Measurements from ENCODE around the gene MAP3K9. TPM values are rescaled to one million over a fixed set of nuclear protein-coding genes. Genes with fewer than 3 reads are reported as not detected.

The MAP3K9 gene
- total and polyA plus RNA-seq, 2 of the 8 experiments (the other 6 are each of a cell fraction or from before 2014, with no cell fraction given), result 9.8 to 24.7 TPM

DNA sequence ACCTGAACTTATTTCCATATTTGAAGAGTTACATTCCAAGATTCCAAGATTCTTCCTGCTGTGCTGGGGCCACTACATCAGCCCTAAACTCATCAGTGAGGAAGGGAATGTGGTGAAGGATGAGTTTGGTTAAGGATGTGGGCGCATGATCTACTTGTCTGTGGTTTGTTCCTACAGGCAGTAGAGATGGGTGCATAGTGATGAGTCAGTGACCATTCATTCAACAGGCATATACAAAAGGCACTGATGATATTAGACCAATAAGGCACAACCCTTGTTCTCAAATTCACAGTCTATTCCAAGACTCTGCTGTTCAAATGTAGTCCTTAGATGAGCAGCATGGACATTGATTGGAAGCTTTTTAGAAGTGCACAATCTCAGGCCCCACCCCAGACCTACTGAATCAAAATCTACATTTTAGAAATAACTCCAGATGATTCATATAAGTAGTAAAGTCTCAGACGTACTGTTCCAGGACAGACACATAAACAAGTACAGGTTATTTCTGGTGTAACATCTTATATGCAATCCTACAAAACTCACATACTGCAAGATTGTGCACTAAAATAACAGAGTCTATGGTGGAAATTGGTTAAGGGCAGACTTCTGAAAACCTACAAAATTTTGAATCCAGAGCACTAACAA lies 47.7 kb upstream of the MAP3K9 start:
- Histone ChIP-seq H3K9me3 (ENCODE audit: insufficient read depth in 2 of 2, low read depth in 1 of 2, low read length in 1 of 2) (no peaks in the 10 kb centered on the region), H3K79me2 (ENCODE audit: control insufficient read depth in 1 of 2, insufficient read depth in 2 of 2, low read length in 2 of 2) (no peaks in the 10 kb centered on the region), H4K8ac (ENCODE audit: extremely low read depth, insufficient read depth, low read length) (no peak overlapping the region), H2BK120ac (replicated peaks; ENCODE audit: low read depth, low read length) (no peak overlapping the region), H3K23ac (ENCODE audit: insufficient read length) (no peak overlapping the region), H3K14ac (ENCODE audit: insufficient read length) (no peak overlapping the region), H3K56ac (replicated peaks; ENCODE audit: insufficient read length, low read depth, low read length) (no peak overlapping the region), H4K20me1 (replicated peaks in 1 of 2; ENCODE audit: control insufficient read depth in 1 of 2, insufficient read depth in 2 of 2, low read length in 2 of 2) (no peaks in the 10 kb centered on the region), H2AK5ac (ENCODE audit: low read depth, low read length) (no peak overlapping the region), H3K4ac (replicated peaks; ENCODE audit: insufficient read length, low read depth, low read length) (no peak overlapping the region), H3K36me3 (ENCODE audit: control insufficient read depth in 2 of 4, insufficient read depth in 4 of 4, low read length in 3 of 4) (no peaks in the 10 kb centered on the region), H2BK5ac (ENCODE audit: low read depth, low read length) (no peak overlapping the region), H2BK20ac (ENCODE audit: low read length) (no peak overlapping the region), H3K27ac (ENCODE audit: low read depth, low read length) (no peak overlapping the region), H4K91ac (replicated peaks; ENCODE audit: insufficient read length, low read length) (no peak overlapping the region), H3K4me2 (ENCODE audit: insufficient read depth in 1 of 2, low read depth in 2 of 2, low read length in 2 of 2) (no peak overlapping the region), H3K23me2 (ENCODE audit: low read depth, low read length) (no peaks in the 10 kb centered on the region), H2BK12ac (ENCODE audit: low read depth, low read length) (no peak overlapping the region), H3K4me3 (ENCODE audit: extremely low read depth in 1 of 4, insufficient read depth in 2 of 4, low read depth in 3 of 4, low read length in 4 of 4) (no peak overlapping the region), H3K79me1 (ENCODE audit: low read depth, low read length) (no peaks in the 10 kb centered on the region), H2BK15ac (ENCODE audit: low read length) (no peak overlapping the region), H3K9ac (replicated peaks in 1 of 4; ENCODE audit: extremely low read depth in 1 of 4, low read depth in 3 of 4, low read length in 3 of 4) (no peak overlapping the region), H4K5ac (ENCODE audit: insufficient read length, low read depth, low read length) (no peak overlapping the region), H3K18ac (ENCODE audit: extremely low read depth, low read length) (no peak overlapping the region), H2AFZ (ENCODE audit: low read length) (no peak overlapping the region), H3K27me3 (replicated peaks in 1 of 4; ENCODE audit: control insufficient read depth in 3 of 4, extremely low read depth in 1 of 4, insufficient read depth in 3 of 4, low read length in 3 of 4) (no peaks in the 10 kb centered on the region), H3K4me1 (replicated peaks in 1 of 4; ENCODE audit: control insufficient read depth in 3 of 4, insufficient read depth in 4 of 4, low read length in 3 of 4) (no peaks in the 10 kb centered on the region)
- 84% methylated on average over 2 of the region's 2 CpGs; no CpG with 5 or more reads in 1 of the 2 experiments for WGBS, 2 experiments (ENCODE audit: extremely low coverage in 1 of 2, insufficient coverage in 1 of 2, insufficient read length in 1 of 2, insufficient replicate concordance in 2 of 2, low coverage in 1 of 2, low lambda C conversion rate in 2 of 2, missing lambda C conversion rate in 1 of 2)
- POLR2A ChIA-PET (ENCODE audit: partially characterized antibody), result no interaction called here
- TF ChIP-seq TAF7 (optimal IDR thresholded peaks at IDR 0.05; ENCODE audit: borderline replicate concordance, low read depth, low read length) (no peak), CBX5 (IDR thresholded peaks at IDR 0.05; ENCODE audit: low read depth, low read length) (no peak), GABPA (IDR thresholded peaks at IDR 0.05; ENCODE audit: borderline replicate concordance, insufficient read depth, low read length) (no peak), SUZ12 (IDR thresholded peaks at IDR 0.05; ENCODE audit: low read length) (no peak), BRCA1 (IDR thresholded peaks at IDR 0.05; ENCODE audit: low read depth, low read length) (no peak), CHD1 (IDR thresholded peaks at IDR 0.05; ENCODE audit: low read depth, low read length) (no peak), NRF1 (IDR thresholded peaks at IDR 0.05; ENCODE audit: low read depth, low read length) (no peak), CBX8 (IDR thresholded peaks at IDR 0.05; ENCODE audit: borderline replicate concordance, low read depth, low read length) (no peak), SIN3A (conservative IDR thresholded peaks at IDR 0.05 in 1 of 2, IDR thresholded peaks at IDR 0.05 in 1 of 2; ENCODE audit: low read depth in 1 of 2, low read length in 2 of 2) (no peak), RNF2 (IDR thresholded peaks at IDR 0.05; ENCODE audit: borderline replicate concordance, low read depth, low read length, missing control alignments, poor library complexity, severe bottlenecking) (no peak), CEBPB (IDR thresholded peaks at IDR 0.05; ENCODE audit: low read depth, low read length) (no peak)
- FAIRE-seq (no peak), DNase-seq (ENCODE audit: low read depth in 1 of 2, low spot score in 2 of 2) (no peak)
- CTCF ChIA-PET (ENCODE audit: partially characterized antibody), result interaction anchor here (1.1 to 3.3 kb wide), 2 partner anchors 13 to 39 kb away, joined by 3 to 12 read pairs; no protein-coding TSS in a partner anchor

Data from H1 (cell line).